ENCODE results near the gene DOK6.

DOK6 gene

DNA sequence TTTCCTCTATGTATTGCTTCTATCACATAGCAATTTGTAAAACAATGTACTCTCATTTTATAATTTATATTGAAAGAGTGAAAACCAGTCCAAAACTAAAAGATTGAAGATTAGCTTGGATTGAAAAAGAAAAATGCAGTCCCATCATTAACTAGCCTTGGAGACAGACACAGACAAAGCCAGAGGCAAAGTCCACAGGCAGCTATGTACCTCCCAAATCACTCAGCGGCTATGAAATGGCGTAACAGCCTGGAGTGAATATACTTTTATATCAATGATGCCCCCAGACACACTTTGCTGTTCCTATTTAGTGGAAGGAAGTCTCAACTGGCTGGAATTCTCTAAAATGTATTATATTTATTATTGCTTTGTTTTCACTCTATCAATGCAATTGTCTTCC, 33.6 kb upstream of the DOK6 start:
- POLR2A ChIA-PET: no interaction called here
- no peak for DNase-seq (ENCODE audit: extremely low spot score)
- CTCF ChIA-PET: interaction anchor here (1.8 kb wide), 1 partner anchor 10 kb away, joined by 5 read pairs; no protein-coding TSS in a partner anchor
- TF ChIP-seq, protein P1, sequence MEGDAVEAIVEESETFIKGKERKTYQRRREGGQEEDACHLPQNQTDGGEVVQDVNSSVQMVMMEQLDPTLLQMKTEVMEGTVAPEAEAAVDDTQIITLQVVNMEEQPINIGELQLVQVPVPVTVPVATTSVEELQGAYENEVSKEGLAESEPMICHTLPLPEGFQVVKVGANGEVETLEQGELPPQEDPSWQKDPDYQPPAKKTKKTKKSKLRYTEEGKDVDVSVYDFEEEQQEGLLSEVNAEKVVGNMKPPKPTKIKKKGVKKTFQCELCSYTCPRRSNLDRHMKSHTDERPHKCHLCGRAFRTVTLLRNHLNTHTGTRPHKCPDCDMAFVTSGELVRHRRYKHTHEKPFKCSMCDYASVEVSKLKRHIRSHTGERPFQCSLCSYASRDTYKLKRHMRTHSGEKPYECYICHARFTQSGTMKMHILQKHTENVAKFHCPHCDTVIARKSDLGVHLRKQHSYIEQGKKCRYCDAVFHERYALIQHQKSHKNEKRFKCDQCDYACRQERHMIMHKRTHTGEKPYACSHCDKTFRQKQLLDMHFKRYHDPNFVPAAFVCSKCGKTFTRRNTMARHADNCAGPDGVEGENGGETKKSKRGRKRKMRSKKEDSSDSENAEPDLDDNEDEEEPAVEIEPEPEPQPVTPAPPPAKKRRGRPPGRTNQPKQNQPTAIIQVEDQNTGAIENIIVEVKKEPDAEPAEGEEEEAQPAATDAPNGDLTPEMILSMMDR (IDR thresholded peaks at IDR 0.05; ENCODE audit: control extremely low read depth, extremely low read depth, low read depth, missing control alignments): no peak

DNA sequence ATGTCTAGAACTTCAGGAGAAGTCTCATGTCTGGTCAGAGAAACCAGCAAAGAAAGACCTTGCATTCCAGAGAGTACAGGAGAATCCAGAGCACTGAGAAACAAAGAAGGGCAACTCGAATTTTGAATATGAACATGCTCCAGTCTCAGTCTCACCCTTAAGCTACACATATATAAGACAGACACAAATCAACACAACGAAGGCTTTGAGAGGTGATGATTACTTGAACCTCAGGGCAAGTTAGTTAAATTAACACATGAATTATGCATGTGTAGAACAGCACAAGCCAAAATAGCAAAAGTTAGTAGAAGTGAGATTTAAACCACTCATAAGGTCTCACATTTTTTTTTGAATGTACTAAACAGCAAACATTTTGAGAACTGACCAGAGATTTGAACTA, 29.0 kb upstream of the DOK6 start:
- TF ChIP-seq, protein P1 (IDR thresholded peaks at IDR 0.05; ENCODE audit: control extremely low read depth, extremely low read depth, low read depth, missing control alignments): no peak
- POLR2A ChIA-PET: no interaction called here

DNA sequence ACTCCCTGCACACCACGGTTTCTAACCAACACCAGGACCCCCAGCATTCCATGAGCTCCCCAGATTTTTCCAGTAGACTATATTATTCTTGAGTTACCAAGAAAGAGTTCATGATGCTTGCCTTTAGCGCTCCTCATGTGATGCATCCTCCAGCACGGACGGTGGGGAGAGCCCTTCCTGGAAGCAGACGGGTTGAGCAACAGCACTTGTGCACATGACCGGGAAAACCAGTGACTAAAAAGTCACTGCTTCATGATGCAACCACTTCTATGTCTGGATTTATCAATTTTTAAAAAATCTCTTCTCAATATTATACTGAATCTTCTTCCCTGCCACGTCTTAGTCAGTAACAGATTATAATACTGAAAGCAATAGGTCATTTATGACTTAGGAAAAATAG, 20.4 kb upstream of the DOK6 start:
- DNase-seq (ENCODE audit: extremely low spot score): no peak
- TF ChIP-seq, protein P1 (IDR thresholded peaks at IDR 0.05; ENCODE audit: control extremely low read depth, extremely low read depth, low read depth, missing control alignments): no peak
- ChIA-PET CTCF (no interaction called here), POLR2A (no interaction called here)

More for the DNA sequence above, 29.0 kb upstream of the DOK6 start:
- DNase-seq (ENCODE audit: extremely low spot score): no peak
- CTCF ChIA-PET: no interaction called here

DNA sequence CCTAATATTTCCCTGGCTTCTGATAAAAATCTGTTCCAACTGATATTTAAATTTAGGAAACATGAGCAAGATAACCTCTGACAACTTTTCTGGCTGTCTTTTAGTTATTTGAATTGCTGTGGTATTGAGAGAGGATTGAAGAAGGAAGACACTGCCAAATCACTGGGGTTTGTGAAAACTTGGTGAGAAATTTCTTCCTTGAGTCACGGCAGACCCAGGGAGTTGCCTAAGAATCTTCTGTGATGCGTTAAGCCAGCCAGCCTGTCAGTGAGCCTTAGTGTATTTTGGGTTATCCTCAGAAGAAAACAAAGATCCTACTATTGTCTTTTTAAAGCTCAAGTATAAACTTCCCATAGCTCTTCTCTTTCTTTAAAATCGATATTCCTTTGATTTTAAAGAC, 17.5 kb upstream of the DOK6 start:
- DNase-seq (ENCODE audit: extremely low spot score): no peak
- POLR2A ChIA-PET: no interaction called here
- TF ChIP-seq, protein P1 (IDR thresholded peaks at IDR 0.05; ENCODE audit: control extremely low read depth, extremely low read depth, low read depth, missing control alignments): no peak
- CTCF ChIA-PET: no interaction called here

DNA sequence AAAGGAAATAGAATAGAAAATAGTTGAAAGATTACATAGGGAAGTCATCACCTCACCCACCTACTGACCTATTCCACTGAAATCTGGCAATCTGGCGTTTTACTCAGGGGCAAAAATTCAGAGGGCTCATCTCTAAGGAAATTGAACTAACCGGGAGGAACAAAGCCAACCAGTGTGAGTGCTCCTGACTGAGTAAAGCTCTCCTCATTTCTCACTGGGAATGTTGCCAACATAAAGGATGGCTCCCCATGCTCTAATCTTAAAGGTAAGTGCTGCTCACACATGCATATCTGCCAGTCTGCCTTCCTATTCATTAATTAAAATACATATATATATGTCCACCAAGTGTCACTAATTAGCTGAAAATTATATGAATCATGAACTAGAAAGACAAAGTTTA, 13.5 kb upstream of the DOK6 start:
- POLR2A ChIA-PET: no interaction called here
- CTCF ChIA-PET: no interaction called here
- TF ChIP-seq, protein P1 (IDR thresholded peaks at IDR 0.05; ENCODE audit: control extremely low read depth, extremely low read depth, low read depth, missing control alignments): no peak
- DNase-seq (ENCODE audit: extremely low spot score): no peak

DNA sequence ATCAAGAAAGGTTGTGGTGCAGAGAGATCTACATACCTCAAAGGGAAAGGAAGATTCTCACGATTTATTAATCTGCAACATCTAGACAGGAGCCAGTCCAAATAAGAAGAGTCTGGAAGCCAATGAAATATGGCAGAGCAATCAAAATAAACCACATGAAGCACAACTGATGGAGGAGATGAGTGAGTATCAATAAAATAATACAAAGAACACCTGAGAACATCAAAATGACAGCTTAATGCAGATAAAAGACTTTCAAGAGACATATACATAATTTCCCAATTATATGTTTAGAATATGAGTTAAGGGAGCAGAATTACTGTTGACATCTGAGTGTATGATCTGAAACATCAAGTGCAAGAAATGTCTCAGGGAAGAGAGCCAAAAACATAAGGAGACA, 12.5 kb upstream of the DOK6 start:
- POLR2A ChIA-PET: no interaction called here
- no peak for DNase-seq (ENCODE audit: extremely low spot score)
- TF ChIP-seq, protein P1 (IDR thresholded peaks at IDR 0.05; ENCODE audit: control extremely low read depth, extremely low read depth, low read depth, missing control alignments): no peak
- CTCF ChIA-PET: no interaction called here

DNA sequence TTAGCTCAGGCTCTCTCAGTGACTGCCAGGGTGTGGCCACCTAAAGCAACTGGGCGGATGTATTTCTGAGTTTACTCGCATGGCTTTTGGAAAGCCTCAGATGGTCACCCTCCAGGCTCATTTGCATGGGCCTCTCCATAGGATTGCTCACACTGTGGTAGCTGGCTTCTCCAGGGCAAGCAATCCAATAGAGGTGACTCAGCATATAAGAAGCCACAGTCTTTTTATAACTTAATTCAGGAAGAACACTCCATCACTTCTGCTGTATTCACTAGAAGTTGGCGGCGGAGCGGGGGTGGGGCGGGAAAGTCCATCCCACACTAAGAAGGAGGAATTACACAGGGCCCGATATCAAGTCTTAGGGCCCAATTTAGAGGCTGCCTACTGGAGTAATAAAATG, 3.6 kb upstream of the DOK6 start:
- TF ChIP-seq, protein P1 (IDR thresholded peaks at IDR 0.05; ENCODE audit: control extremely low read depth, extremely low read depth, low read depth, missing control alignments): no peak
- CTCF ChIA-PET: no interaction called here
- DNase-seq (ENCODE audit: extremely low spot score): no peak
- POLR2A ChIA-PET: no interaction called here
